ENCODE data around the gene CC2D2A. TPM values are rescaled to one million over a fixed set of nuclear protein-coding genes. Genes with fewer than 3 reads are reported as not detected.

CC2D2A gene
- total RNA-seq, 6 donors from 2014 or later = 16.3 to 47.4 (median 25.1) TPM

DNA sequence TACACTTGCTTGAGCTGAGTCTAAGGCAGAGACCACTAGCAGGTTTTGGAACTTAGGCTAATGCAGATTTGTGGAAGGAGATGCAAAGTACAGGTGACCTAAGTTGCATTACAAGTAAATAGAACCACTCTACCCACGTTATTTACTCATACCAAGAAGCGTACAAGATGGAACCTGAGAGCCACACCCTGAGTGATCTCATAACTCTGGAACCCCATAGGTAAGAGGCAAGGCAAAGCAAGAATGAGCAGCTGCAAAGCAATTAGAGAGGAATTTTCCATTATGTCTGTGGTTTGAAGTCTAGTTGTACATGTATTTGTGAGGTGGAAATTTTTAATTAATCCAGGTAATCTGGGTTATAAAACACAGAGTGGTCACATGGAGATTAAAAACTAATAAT is 55.4 kb downstream of the CC2D2A start:
- no peaks in the 10 kb centered on the region for H3K9me3 ChIP-seq
- WGBS, 2 donors = 58 to 79% methylated on average over 2 of the region's 2 CpGs
- no peak overlapping the region for H3K4me3 ChIP-seq
- H3K27ac ChIP-seq = no peak overlapping the region
- DNase-seq (no peak), ATAC-seq (ENCODE audit: low FRiP score in 2 of 2) (no peak)
- H3K27me3 ChIP-seq = no peaks in the 10 kb centered on the region
- H3K36me3 ChIP-seq = peaks cover 0 to 21% (median 0%) of the 10 kb centered on the region in 4 donors
- TF ChIP-seq EP300 (IDR thresholded peaks at IDR 0.05) (no peak), CTCF (IDR thresholded peaks at IDR 0.05) (no peak), POLR2AphosphoS5 (IDR thresholded peaks at IDR 0.05) (no peak), POLR2A (IDR thresholded peaks at IDR 0.05) (no peak)
- no peaks in the 10 kb centered on the region for H3K4me1 ChIP-seq

GRCh38 chr4:15526924-15527592 is 57.4 kb downstream of the CC2D2A start:
- Histone ChIP-seq H3K4me3 (no peak overlapping the region), H3K27ac (no peak overlapping the region), H3K4me1 (no peaks in the 10 kb centered on the region), H3K36me3 (peaks cover 0 to 17% (median 0%) of the 10 kb centered on the region in 4 donors), H3K27me3 (no peaks in the 10 kb centered on the region), H3K9me3 (no peaks in the 10 kb centered on the region)
- DNase-seq (no peak), ATAC-seq (ENCODE audit: low FRiP score in 2 of 2) (no peak)
- 82 to 88% methylated on average over 4 of the region's 4 CpGs for WGBS, 2 donors
- TF ChIP-seq POLR2AphosphoS5 (IDR thresholded peaks at IDR 0.05) (no peak), CTCF (IDR thresholded peaks at IDR 0.05) (no peak), EP300 (IDR thresholded peaks at IDR 0.05) (no peak), POLR2A (IDR thresholded peaks at IDR 0.05) (no peak)

DNA sequence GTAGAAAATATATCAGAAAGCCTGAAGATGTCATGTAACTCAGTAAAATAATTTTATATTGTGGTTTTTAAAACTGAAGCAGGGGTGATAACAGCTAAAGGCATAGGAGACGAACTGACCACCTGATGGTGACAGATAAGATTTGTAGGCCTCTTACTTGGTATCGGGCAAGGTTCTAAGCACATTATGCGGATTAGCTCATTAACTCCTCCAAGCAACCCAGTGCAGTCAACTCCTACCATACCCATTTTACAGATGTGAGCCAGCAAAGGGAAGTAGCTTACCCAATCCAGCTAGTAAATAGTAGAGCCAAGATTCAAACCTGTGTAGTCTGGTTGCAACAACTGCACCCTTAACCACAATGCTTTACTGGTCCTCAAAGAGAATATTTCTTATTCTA is 62.1 kb downstream of the CC2D2A start:
- H3K9me3 ChIP-seq = no peaks in the 10 kb centered on the region
- H3K36me3 ChIP-seq = peaks cover 0 to 24% (median 2%) of the 10 kb centered on the region in 4 donors
- H3K27me3 ChIP-seq = no peaks in the 10 kb centered on the region
- no peak for TF ChIP-seq CTCF (IDR thresholded peaks at IDR 0.05)
- TF ChIP-seq POLR2AphosphoS5 (IDR thresholded peaks at IDR 0.05) = no peak
- no peak for TF ChIP-seq POLR2A (IDR thresholded peaks at IDR 0.05)
- no peak for TF ChIP-seq EP300 (IDR thresholded peaks at IDR 0.05)
- no peaks in the 10 kb centered on the region for H3K4me1 ChIP-seq
- 87 to 90% methylated on average over 3 of the region's 3 CpGs for WGBS, 2 donors
- H3K27ac ChIP-seq = no peak overlapping the region
- no peak for DNase-seq
- ATAC-seq (ENCODE audit: low FRiP score in 2 of 2) = no peak
- H3K4me3 ChIP-seq = no peak overlapping the region

DNA sequence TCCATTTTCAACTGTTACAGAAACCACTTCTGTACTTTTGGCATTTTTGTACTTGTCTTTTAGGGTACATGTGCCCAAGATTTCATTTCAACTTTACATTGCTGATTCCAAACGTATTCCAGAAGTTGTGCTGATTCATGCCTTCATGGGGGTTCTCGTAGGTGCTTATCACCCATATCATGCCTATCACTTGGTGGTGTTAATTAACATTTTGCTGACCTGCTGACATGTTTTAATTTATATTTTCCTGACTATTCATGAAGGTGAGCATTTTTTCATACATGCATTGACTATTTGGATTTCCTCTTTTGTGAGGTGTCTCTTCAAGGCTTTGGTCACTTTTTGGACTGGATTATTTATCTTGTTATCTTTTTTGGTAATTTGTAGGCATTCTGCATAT is 64.1 kb downstream of the CC2D2A start:
- peaks cover 0 to 34% (median 13%) of the 10 kb centered on the region in 4 donors for H3K36me3 ChIP-seq
- WGBS, 2 donors = 85 to 91% methylated on average over 2 of the region's 2 CpGs
- no peak overlapping the region for H3K27ac ChIP-seq
- H3K4me1 ChIP-seq = peaks cover 0 to 4% (median 0%) of the 10 kb centered on the region in 4 donors
- no peak for TF ChIP-seq EP300 (IDR thresholded peaks at IDR 0.05)
- TF ChIP-seq POLR2A (IDR thresholded peaks at IDR 0.05) = no peak
- TF ChIP-seq POLR2AphosphoS5 (IDR thresholded peaks at IDR 0.05) = no peak
- no peaks in the 10 kb centered on the region for H3K27me3 ChIP-seq
- DNase-seq (no peak), ATAC-seq (ENCODE audit: low FRiP score in 2 of 2) (no peak)
- H3K4me3 ChIP-seq = no peak overlapping the region
- no peaks in the 10 kb centered on the region for H3K9me3 ChIP-seq

GRCh38 chr4:15535599-15535998 is 65.9 kb downstream of the CC2D2A start:
- TF ChIP-seq EP300 (IDR thresholded peaks at IDR 0.05) = no peak
- no peak for TF ChIP-seq POLR2A (IDR thresholded peaks at IDR 0.05)
- TF ChIP-seq POLR2AphosphoS5 (IDR thresholded peaks at IDR 0.05) = no peak
- TF ChIP-seq CTCF (IDR thresholded peaks at IDR 0.05) = no peak
- DNase-seq = no peak
- Histone ChIP-seq H3K27ac (no peak overlapping the region), H3K27me3 (no peaks in the 10 kb centered on the region), H3K36me3 (peaks cover 0 to 31% (median 14%) of the 10 kb centered on the region in 4 donors), H3K4me3 (no peak overlapping the region), H3K4me1 (peaks cover 0 to 4% (median 0%) of the 10 kb centered on the region in 4 donors), H3K9me3 (no peaks in the 10 kb centered on the region)
- WGBS, 2 donors = 96% methylated on average over 6 of the region's 6 CpGs
- no peak for ATAC-seq (ENCODE audit: low FRiP score in 2 of 2)
